GM23338 (cell line): ENCODE measurements around the gene MATCAP1.

Experiments
- CREB1 ChIP-seq: fragments of 250-450 bp; sonication (Bioruptor Pico); IDR thresholded peaks from 2 replicates; pipeline ENCODE4 v1.5.0; 2020; ENCODE audit warnings: low read depth, mild to moderate bottlenecking, moderate library complexity
- CTCF ChIP-seq, 2 experiments: fragments of 200-600 bp in 1 of 2; sonication (generic) in 1 of 2; conservative IDR thresholded peaks; 2 replicates each; pipeline versions ENCODE4 v1.5.1 to v1.6.1; 2016 to 2017; ENCODE audit warnings: antibody characterized with exemption in 2 of 2, low read depth in 2 of 2, mild to moderate bottlenecking in 2 of 2, moderate library complexity in 1 of 2
- ETS1 ChIP-seq: IDR thresholded peaks from 2 replicates; pipeline ENCODE4 v1.6.1; 2016; ENCODE audit warnings: antibody characterized with exemption
- NANOG ChIP-seq: IDR thresholded peaks from 2 replicates; pipeline ENCODE4 v1.6.1; 2016; ENCODE audit warnings: antibody characterized with exemption, borderline replicate concordance
- POLR2AphosphoS5 ChIP-seq: IDR thresholded peaks from 2 replicates; pipeline ENCODE4 v1.6.1; 2016; ENCODE audit warnings: antibody characterized with exemption, low read depth
- REST ChIP-seq: IDR thresholded peaks from one replicate; pipeline ENCODE4 v1.6.1; 2018; ENCODE audit warnings: antibody characterized with exemption; ENCODE audit not compliant: unreplicated experiment
- ZNF462 ChIP-seq: fragments of 250-450 bp; sonication (Bioruptor Pico); IDR thresholded peaks from 2 replicates; pipeline ENCODE4 v1.5.0; 2020; ENCODE audit warnings: mild to moderate bottlenecking, moderate library complexity

GRCh38 chr16:67161595-67162058 is 22.1 kb downstream of the MATCAP1 start:
- no peak for TF ChIP-seq POLR2AphosphoS5
- TF ChIP-seq ZNF462: no peak
- no peak for TF ChIP-seq CTCF (conservative IDR thresholded peaks at IDR 0.05; ENCODE audit: low read depth in 2 of 2)
- no peak for TF ChIP-seq REST
- no peak for TF ChIP-seq ETS1
- TF ChIP-seq NANOG: no peak
- TF ChIP-seq CREB1: no peak
